GM18505 (cell line): ENCODE results near the gene UCKL1.
"Not testable (repeated sequence)": the region's sequence is repeated elsewhere in the genome, so short reads cannot be mapped to it uniquely, and the experiment has no call there.

ENCODE experiments used
- ATAC-seq: cut with Tn5 transposase; IDR thresholded peaks from one replicate; pipeline ENCODE4 v1.9.1; 2021; ENCODE audit not compliant: unreplicated experiment
- POLR2A ChIP-seq: IDR thresholded peaks from 4 replicates; pipeline ENCODE4 v1.6.1; 2011; ENCODE audit warnings: borderline replicate concordance; ENCODE audit not compliant: insufficient read depth, insufficient read length; ENCODE audit errors: extremely low read depth

UCKL1 gene

DNA sequence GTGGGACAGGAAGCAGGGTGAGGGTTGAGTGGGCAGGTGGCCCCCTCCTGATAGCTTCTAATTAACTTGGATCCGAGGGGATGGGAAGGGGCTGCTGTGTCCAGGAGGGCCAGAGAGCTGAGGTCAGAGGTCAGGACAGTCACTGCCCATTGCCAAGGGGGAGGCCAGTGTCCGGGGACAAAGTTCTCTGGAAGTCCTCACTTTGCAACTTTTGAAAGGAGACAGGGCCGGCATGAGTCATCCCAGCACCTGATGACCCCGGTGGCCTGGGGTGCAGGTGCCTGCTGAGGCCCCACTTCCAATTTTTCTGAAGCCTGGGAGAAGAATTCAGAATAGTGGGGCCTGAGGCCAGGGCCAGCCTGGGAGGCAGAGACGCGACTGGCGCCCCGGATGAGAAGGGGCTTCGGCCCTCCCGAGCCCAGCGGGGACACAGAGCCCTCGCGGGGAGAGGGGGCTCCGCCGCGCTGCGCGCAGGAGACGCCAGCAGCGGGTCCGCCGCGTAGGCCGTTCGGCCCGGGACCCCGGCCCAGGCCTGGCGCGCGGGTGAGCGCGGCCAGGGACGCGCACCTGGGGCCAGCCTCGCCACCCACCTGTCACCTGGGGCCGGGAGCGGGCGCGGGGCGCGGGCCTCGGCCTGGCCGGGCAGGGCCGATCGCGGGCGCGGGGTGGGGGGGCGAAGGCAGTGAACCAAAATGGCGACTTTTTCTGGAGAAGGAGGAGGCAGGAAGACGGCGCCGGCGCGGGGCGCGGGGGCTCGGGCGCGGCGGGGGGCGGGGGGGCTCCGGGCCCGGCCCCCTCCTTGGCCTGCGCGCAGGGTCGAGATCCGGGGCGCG, 12.9 kb upstream of the UCKL1 start:
- no peak for TF ChIP-seq POLR2A
- ATAC-seq: no peak

GRCh38 chr20:63968136-63968927, 12.1 kb upstream of the UCKL1 start:
- no peak for ATAC-seq
- TF ChIP-seq POLR2A: no peak

DNA sequence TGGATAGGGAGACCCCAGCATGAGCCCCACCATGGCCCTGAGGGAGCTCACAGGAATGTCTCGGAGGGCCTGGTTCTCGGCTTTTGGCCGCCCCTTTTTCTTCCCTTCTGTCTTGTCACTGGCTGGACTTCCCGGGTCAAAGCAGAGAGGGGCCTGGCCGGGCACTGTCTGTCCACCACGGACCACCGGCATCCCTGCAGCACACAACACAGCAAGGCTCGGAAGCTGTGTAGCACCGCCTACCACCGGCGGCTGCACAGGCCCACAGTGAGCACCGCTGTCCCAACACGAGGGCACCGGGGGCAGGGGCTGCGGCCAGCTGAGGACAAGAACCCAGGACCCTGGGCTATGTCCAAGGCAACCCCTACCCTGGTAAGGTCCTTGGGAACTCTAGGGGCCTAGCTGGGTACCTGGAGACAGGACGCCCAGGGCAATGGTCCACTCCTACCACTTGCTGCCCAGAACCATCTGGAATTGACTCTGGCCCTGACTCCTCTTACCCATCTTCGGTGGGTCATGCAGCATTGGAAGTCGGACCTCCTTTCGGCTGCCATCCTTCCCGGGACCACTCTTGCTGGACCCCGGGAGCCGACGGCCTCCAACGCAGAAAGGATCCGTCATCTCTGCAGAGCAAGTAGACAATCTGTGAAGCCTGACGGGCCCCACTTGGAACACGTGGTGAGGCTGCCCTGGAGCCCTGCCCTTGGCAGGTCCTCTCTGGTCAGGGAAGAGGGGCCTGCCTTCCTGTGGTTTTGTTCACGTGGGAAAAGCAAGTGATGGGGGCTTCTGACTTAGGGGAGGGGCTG, 11.3 kb upstream of the UCKL1 start:
- no peak for ATAC-seq
- TF ChIP-seq POLR2A: no peak

- ATAC-seq: no peak
- no peak for TF ChIP-seq POLR2A
Measured at GRCh38 chr20:63966944-63967322, 10.7 kb upstream of the UCKL1 start.

GRCh38 chr20:63966172-63966943, 10.1 kb upstream of the UCKL1 start:
- no peak for TF ChIP-seq POLR2A
- no peak for ATAC-seq

DNA sequence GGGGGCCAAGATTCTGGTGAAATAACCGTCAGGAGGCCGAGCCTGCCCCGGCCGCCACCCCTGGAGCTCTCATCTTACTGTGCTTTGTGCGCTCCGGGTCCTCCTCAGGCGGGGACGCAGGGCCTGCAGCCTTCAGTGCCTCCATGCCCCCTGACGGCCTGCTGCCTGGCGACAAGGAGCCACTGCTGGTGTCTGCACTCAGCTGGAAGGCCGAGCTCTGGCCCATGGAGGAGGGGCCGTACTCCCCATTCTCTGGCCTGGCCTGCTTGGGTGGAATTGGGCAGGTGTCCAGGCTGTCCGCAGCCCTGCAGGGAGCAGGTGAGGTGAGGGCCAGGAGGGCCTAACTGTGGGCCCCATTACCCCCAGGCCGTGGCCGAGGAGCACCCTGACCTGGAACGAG, 8.2 kb upstream of the UCKL1 start:
- no peak for TF ChIP-seq POLR2A
- no peak for ATAC-seq

DNA sequence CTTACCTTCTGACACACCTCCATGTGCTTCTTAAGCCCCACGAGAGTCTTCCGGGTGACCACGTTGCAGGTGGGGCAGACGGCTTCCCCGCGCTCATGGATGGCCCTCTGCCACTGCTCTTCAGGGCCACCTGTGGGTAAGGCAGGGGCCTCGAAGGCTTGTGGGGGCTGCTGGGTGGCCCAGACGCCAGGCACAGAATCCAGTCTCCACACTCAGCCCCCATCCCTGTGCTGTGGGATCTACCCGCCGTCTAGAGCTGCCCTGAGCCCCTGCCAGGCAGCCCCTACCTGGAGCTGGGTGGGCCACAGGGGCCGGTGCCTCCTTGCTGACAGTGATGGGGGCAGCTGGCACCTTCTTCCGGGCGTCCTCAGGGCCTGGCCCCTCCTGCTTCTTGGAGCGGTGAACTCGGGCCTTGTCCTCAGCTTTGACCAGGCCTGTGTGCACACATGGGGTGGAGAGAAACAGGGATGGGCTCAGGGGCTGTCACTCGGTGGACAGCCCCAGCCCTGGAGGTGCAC, 7.6 kb upstream of the UCKL1 start:
- no peak for TF ChIP-seq POLR2A
- ATAC-seq: no peak

- ATAC-seq: no peak
- TF ChIP-seq POLR2A: no peak
Measured at GRCh38 chr20:63963348-63963741, 7.1 kb upstream of the UCKL1 start.

GRCh38 chr20:63962426-63963347, 6.5 kb upstream of the UCKL1 start:
- no peak for ATAC-seq
- no peak for TF ChIP-seq POLR2A

- TF ChIP-seq POLR2A: no peak
- no peak for ATAC-seq
Measured at GRCh38 chr20:63961664-63962425, 5.6 kb upstream of the UCKL1 start.

DNA sequence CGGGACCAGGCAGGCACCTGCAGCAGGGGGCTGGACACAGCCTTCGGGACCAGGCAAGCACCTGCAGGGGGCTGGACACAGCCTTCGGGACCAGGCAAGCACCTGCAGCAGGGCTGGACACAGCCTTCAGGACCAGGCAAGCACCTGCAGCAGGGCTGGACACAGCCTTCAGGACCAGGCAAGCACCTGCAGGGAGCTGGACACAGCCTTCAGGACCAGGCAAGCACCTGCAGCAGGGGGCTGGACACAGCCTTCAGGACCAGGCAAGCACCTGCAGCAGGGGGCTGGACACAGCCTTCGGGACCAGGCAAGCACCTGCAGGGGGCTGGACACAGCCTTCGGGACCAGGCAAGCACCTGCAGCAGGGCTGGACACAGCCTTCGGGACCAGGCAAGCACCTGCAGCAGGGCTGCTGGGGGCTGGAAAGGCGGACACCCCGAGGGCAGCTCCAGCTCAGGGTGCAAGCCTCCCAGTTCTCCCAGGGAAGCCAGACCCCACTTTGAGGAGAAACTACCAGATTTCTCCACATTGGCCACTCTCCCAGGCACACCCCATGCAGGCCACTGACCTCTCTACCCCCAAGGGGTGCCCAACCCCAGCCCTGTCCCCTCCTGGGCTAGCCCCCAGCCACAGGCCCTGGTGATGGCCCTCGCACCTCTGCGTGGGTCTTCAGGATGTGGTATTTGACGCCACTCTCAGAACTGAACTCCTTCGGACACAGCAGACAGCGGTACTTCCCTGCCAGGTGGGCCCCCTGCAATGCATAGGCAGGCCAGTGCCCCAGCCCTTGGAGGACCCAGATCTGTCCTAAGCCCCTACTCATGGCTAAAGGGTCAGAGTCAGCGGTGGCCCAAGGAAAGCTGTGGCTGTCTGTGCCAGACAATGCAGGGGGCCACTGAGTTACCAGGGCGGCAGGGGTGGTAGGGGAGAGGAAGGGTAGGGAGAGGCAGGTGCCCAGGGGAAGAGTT, 4.7 kb upstream of the UCKL1 start:
- ATAC-seq: not testable (repeated sequence)
